ENCODE data around the gene INO80B.
"Not testable (repeated sequence)": the region's sequence is repeated elsewhere in the genome, so short reads cannot be mapped to it uniquely, and the experiment has no call there.

The INO80B gene

GRCh38 chr2:74481961-74482800 lies 27.3 kb downstream of the INO80B start:
- peak overlapping the region; percentile 65 for H3K27ac ChIP-seq
- no peaks in the 10 kb centered on the region for H3K27me3 ChIP-seq (replicated peaks)
- TF ChIP-seq, protein P1, sequence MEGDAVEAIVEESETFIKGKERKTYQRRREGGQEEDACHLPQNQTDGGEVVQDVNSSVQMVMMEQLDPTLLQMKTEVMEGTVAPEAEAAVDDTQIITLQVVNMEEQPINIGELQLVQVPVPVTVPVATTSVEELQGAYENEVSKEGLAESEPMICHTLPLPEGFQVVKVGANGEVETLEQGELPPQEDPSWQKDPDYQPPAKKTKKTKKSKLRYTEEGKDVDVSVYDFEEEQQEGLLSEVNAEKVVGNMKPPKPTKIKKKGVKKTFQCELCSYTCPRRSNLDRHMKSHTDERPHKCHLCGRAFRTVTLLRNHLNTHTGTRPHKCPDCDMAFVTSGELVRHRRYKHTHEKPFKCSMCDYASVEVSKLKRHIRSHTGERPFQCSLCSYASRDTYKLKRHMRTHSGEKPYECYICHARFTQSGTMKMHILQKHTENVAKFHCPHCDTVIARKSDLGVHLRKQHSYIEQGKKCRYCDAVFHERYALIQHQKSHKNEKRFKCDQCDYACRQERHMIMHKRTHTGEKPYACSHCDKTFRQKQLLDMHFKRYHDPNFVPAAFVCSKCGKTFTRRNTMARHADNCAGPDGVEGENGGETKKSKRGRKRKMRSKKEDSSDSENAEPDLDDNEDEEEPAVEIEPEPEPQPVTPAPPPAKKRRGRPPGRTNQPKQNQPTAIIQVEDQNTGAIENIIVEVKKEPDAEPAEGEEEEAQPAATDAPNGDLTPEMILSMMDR (IDR thresholded peaks at IDR 0.05; ENCODE audit: low read depth, low read length, missing control alignments): no peak
- H3K36me3 ChIP-seq (replicated peaks): peaks cover 4% of the 10 kb centered on the region
- peak overlapping the region; percentile 99 for H3K4me3 ChIP-seq (ENCODE audit: low read depth, low read length)
- in situ Hi-C loops (cut with HindIII; ENCODE audit: low pct_ligation_motif_present, low sequenced_read_pairs): no loop called here
- no peak for DNase-seq

GRCh38 chr2:74482801-74483674 lies 28.2 kb downstream of the INO80B start, which contains the start of the genes CCDC142 and TTC31:
Gene CCDC142 (minus strand): TSS chr2:74482998. CDS start chr2:74482837, 161 bp downstream.
Gene TTC31 (plus strand): TSS chr2:74483081. CDS start chr2:74483096, 15 bp downstream.
- Histone ChIP-seq H3K27ac (peak within 1 kb of the TSS; percentile 65), H3K4me3 (ENCODE audit: low read depth, low read length) (peak within 1 kb of the TSS; percentile 99), H3K36me3 (replicated peaks) (peaks cover 4% of the 10 kb centered on the region), H3K27me3 (replicated peaks) (no peaks in the 10 kb centered on the region)
- TF ChIP-seq, protein P1 (IDR thresholded peaks at IDR 0.05; ENCODE audit: low read depth, low read length, missing control alignments): peak; percentile 92
- in situ Hi-C loops (cut with HindIII; ENCODE audit: low pct_ligation_motif_present, low sequenced_read_pairs): no loop called here
- peak; percentile 96 for DNase-seq

DNA sequence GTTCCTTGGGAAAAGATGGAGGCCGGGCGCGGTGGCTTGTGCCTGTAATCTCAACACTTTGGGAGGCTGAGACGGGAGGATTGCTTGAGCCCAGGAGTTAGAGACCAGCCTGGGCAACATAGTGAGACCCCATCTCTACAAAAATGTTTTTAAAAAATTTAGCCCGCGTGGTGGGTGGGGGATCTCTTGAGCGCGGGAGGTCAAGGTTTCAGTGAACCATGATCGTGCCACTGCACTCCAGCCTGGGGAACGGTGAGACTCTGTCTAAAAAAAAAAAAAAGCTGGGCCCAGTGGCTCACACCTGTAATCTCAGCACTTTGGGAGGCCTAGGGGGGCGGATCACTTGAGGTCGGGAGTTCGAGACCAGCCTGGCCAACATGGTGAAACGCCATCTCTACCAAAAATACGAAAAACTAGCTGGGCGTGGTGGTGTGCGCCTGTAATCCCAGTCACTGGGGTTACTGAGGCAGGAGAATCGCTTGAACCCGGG lies 28.8 kb downstream of the INO80B start:
- H3K36me3 ChIP-seq (replicated peaks); H3K27me3 ChIP-seq (replicated peaks); H3K27ac ChIP-seq; DNase-seq; in situ Hi-C loops (cut with HindIII; ENCODE audit: low pct_ligation_motif_present, low sequenced_read_pairs): not testable (repeated sequence)
- peak overlapping the region; percentile 99 for H3K4me3 ChIP-seq (ENCODE audit: low read depth, low read length)

GRCh38 chr2:74486141-74486540 lies 31.3 kb downstream of the INO80B start:
- TF ChIP-seq, protein P1 (IDR thresholded peaks at IDR 0.05; ENCODE audit: low read depth, low read length, missing control alignments): no peak
- no peak overlapping the region for H3K4me3 ChIP-seq (ENCODE audit: low read depth, low read length)
- DNase-seq: no peak
- in situ Hi-C loops (cut with HindIII; ENCODE audit: low pct_ligation_motif_present, low sequenced_read_pairs): no loop called here
- H3K27me3 ChIP-seq (replicated peaks): no peaks in the 10 kb centered on the region
- no peak overlapping the region for H3K27ac ChIP-seq
- peaks cover 10% of the 10 kb centered on the region for H3K36me3 ChIP-seq (replicated peaks)

GRCh38 chr2:74488643-74489481 lies 34.0 kb downstream of the INO80B start:
- Histone ChIP-seq H3K27ac (no peak overlapping the region), H3K36me3 (replicated peaks) (peaks cover 25% of the 10 kb centered on the region), H3K4me3 (ENCODE audit: low read depth, low read length) (no peak overlapping the region), H3K27me3 (replicated peaks) (no peaks in the 10 kb centered on the region)
- DNase-seq: no peak
- TF ChIP-seq, protein P1 (IDR thresholded peaks at IDR 0.05; ENCODE audit: low read depth, low read length, missing control alignments): peak; percentile 4
- in situ Hi-C loops (cut with HindIII; ENCODE audit: low pct_ligation_motif_present, low sequenced_read_pairs): no loop called here
